Vagina (tissue), 2 donors: ENCODE measurements around the gene MARF1. TPM values are rescaled to one million over a fixed set of nuclear protein-coding genes. Genes with fewer than 3 reads are reported as not detected.
A peak's percentile ranks its signal among the peaks of the same experiment; 100 is the strongest.

ENCODE experiments used
- DNase-seq, 2 donors: peaks; one replicate each; pipeline ENCODE4 v3.0.0-alpha.2; 2017; ENCODE audit errors: extremely low spot score in 2 of 2
- H3K27ac ChIP-seq: fragments of 200-600 bp; sonication (generic); one replicate; pipeline ENCODE4 v1.5.1; 2019
- H3K27me3 ChIP-seq: fragments of 200-600 bp; sonication (generic); one replicate; pipeline ENCODE4 v1.5.1; 2019
- H3K36me3 ChIP-seq, 2 donors: fragments of 200-600 bp; sonication (generic); one replicate each; pipeline ENCODE4 v1.5.1; 2017 to 2019
- H3K4me1 ChIP-seq: fragments of 200-600 bp; sonication (generic); one replicate; pipeline ENCODE4 v1.5.1; 2019
- H3K4me3 ChIP-seq, 2 donors: fragments of 200-600 bp; sonication (generic); 1 replicate in 1 of 2; 2 replicates in 1 of 2; pipeline ENCODE4 v1.5.1; 2016 to 2019
- H3K9me3 ChIP-seq: fragments of 200-600 bp; sonication (generic); one replicate; pipeline ENCODE4 v1.5.1; 2019
- CTCF ChIP-seq, 3 experiments: fragments of 450-650 bp in 2 of 3; fragments of 200-600 bp in 1 of 3; sonication (generic) in 1 of 3; IDR thresholded peaks; one replicate each; pipeline ENCODE4 v1.5.1; 2017 to 2019; ENCODE audit warnings: antibody characterized with exemption in 3 of 3, mild to moderate bottlenecking in 2 of 3, moderate library complexity in 2 of 3
- POLR2A ChIP-seq, 2 donors: fragments of 450-650 bp; IDR thresholded peaks; one replicate each; pipeline ENCODE4 v1.6.1; 2017; ENCODE audit warnings: antibody characterized with exemption in 2 of 2, mild to moderate bottlenecking in 2 of 2, moderate library complexity in 2 of 2
- POLR2AphosphoS5 ChIP-seq, 2 donors: sonication (generic); formaldehyde crosslinking; IDR thresholded peaks; one replicate each; pipeline ENCODE4 v1.9.0; 2017; ENCODE audit warnings: antibody characterized with exemption in 2 of 2, mild to moderate bottlenecking in 2 of 2, low read depth in 1 of 2; ENCODE audit not compliant: insufficient read depth in 1 of 2
- intact Hi-C: fragments of 100-400 bp; cut with DNase I; formaldehyde crosslinking; loops from one replicate; pipeline ENCODE4 v1.15.1; 2023
- total RNA-seq: library from RNA; depleted of rRNA; stranded (reverse); fragments of >200 nt; gene quantifications from one replicate; pipeline ENCODE4 v1.2.3, GENCODE V29; 2016

The MARF1 gene
- total RNA-seq, 1 donor from 2014 or later, result 39.0 TPM

GRCh38 chr16:15689290-15689689 lies 46.3 kb upstream of the MARF1 start:
- H3K9me3 ChIP-seq, result no peaks in the 10 kb centered on the region
- no peaks in the 10 kb centered on the region for H3K27me3 ChIP-seq
- TF ChIP-seq CTCF (IDR thresholded peaks at IDR 0.05), result no peak
- TF ChIP-seq POLR2A (IDR thresholded peaks at IDR 0.05), result no peak
- TF ChIP-seq POLR2AphosphoS5 (IDR thresholded peaks at IDR 0.05; ENCODE audit: insufficient read depth in 1 of 2, low read depth in 1 of 2), result no peak
- intact Hi-C loops, result no loop called here
- H3K4me1 ChIP-seq, result no peaks in the 10 kb centered on the region
- H3K4me3 ChIP-seq, result no peak overlapping the region
- peaks cover 0 to 71% of the 10 kb centered on the region in 2 donors for H3K36me3 ChIP-seq
- no peak for DNase-seq
- H3K27ac ChIP-seq, result no peak overlapping the region

- Histone ChIP-seq H3K9me3 (no peaks in the 10 kb centered on the region), H3K27ac (no peak overlapping the region), H3K27me3 (no peaks in the 10 kb centered on the region), H3K4me3 (no peak overlapping the region), H3K4me1 (no peaks in the 10 kb centered on the region), H3K36me3 (peaks cover 0 to 42% of the 10 kb centered on the region in 2 donors)
- TF ChIP-seq POLR2A (IDR thresholded peaks at IDR 0.05) (no peak), POLR2AphosphoS5 (IDR thresholded peaks at IDR 0.05; ENCODE audit: insufficient read depth in 1 of 2, low read depth in 1 of 2) (no peak)
- DNase-seq, result no peak
- intact Hi-C loops, result no loop called here
Observed at GRCh38 chr16:15686287-15686686, 43.3 kb upstream of the MARF1 start.

- no peak for TF ChIP-seq POLR2A (IDR thresholded peaks at IDR 0.05)
- peak in 1 of 2 donors; percentile 56 for TF ChIP-seq POLR2AphosphoS5 (IDR thresholded peaks at IDR 0.05; ENCODE audit: insufficient read depth in 1 of 2, low read depth in 1 of 2)
- TF ChIP-seq CTCF (IDR thresholded peaks at IDR 0.05), result peak in 1 of 3 experiments; percentile 14
- Histone ChIP-seq H3K27me3 (no peaks in the 10 kb centered on the region), H3K9me3 (no peaks in the 10 kb centered on the region), H3K4me1 (no peaks in the 10 kb centered on the region), H3K4me3 (no peak overlapping the region), H3K36me3 (peaks cover 0 to 37% of the 10 kb centered on the region in 2 donors), H3K27ac (peak overlapping the region; percentile 39)
- DNase-seq, result no peak
- intact Hi-C loops, result no loop called here
Observed at GRCh38 chr16:15682105-15682570, 39.2 kb upstream of the MARF1 start.

GRCh38 chr16:15677447-15677846 lies 34.5 kb upstream of the MARF1 start:
- Histone ChIP-seq H3K4me3 (no peak overlapping the region), H3K27me3 (no peaks in the 10 kb centered on the region), H3K36me3 (peaks cover 0 to 30% of the 10 kb centered on the region in 2 donors), H3K9me3 (no peaks in the 10 kb centered on the region), H3K27ac (no peak overlapping the region), H3K4me1 (peaks cover 23% of the 10 kb centered on the region)
- no peak for TF ChIP-seq CTCF (IDR thresholded peaks at IDR 0.05)
- TF ChIP-seq POLR2AphosphoS5 (IDR thresholded peaks at IDR 0.05; ENCODE audit: insufficient read depth in 1 of 2, low read depth in 1 of 2), result no peak
- TF ChIP-seq POLR2A (IDR thresholded peaks at IDR 0.05), result no peak
- DNase-seq, result no peak
- intact Hi-C loops, result no loop called here

- peak overlapping the region; percentile 28 for H3K27ac ChIP-seq
- no peaks in the 10 kb centered on the region for H3K9me3 ChIP-seq
- H3K27me3 ChIP-seq, result no peaks in the 10 kb centered on the region
- H3K4me1 ChIP-seq, result peaks cover 33% of the 10 kb centered on the region
- DNase-seq, result no peak
- TF ChIP-seq CTCF (IDR thresholded peaks at IDR 0.05) (no peak), POLR2AphosphoS5 (IDR thresholded peaks at IDR 0.05; ENCODE audit: insufficient read depth in 1 of 2, low read depth in 1 of 2) (no peak), POLR2A (IDR thresholded peaks at IDR 0.05) (no peak)
- peaks cover 0 to 30% of the 10 kb centered on the region in 2 donors for H3K36me3 ChIP-seq
- intact Hi-C loops, result no loop called here
- H3K4me3 ChIP-seq, result no peak overlapping the region
Observed at GRCh38 chr16:15676506-15676905, 33.6 kb upstream of the MARF1 start.
